ENCODE results near the gene PREX1.

Gene PREX1

DNA sequence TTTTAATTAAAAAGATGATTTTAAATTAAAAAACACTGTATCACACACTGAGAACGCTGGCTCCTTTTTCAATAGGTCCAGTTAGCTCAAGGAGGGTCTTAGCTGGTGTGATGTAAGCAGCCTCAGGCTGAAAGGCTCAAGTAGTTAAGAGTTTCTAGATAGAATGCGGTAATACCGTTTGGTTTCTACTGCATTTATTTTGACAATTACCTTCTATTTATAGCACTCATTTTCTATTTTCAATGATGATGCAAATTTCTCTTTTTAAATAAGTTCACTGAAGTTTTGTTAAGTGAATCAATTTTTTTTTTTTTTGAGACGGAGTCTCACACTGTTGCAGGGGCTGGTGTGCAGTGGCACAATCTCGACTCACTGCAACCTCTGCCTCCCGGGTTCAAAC, 87.1 kb downstream of the PREX1 start:
- no peaks in the 10 kb centered on the region for H3K4me1 ChIP-seq (ENCODE audit: insufficient read depth, low read length)
- H3K4me3 ChIP-seq (ENCODE audit: low read length): no peak overlapping the region
- no peaks in the 10 kb centered on the region for H3K36me3 ChIP-seq (ENCODE audit: insufficient read depth, low read depth, low read length)
- no peak overlapping the region for H3K27ac ChIP-seq (ENCODE audit: low read length)
- H3K9ac ChIP-seq (ENCODE audit: low read depth, low read length): no peak overlapping the region
- H3K27me3 ChIP-seq (ENCODE audit: insufficient read depth, low read length): no peaks in the 10 kb centered on the region
- H3K9me3 ChIP-seq (ENCODE audit: insufficient read depth, low read depth, low read length): no peaks in the 10 kb centered on the region

GRCh38 chr20:48740292-48740649, 87.5 kb downstream of the PREX1 start:
- Histone ChIP-seq H3K4me3 (ENCODE audit: low read length) (no peak overlapping the region), H3K9ac (ENCODE audit: low read depth, low read length) (no peak overlapping the region), H3K27ac (ENCODE audit: low read length) (no peak overlapping the region), H3K4me1 (ENCODE audit: insufficient read depth, low read length) (no peaks in the 10 kb centered on the region), H3K27me3 (ENCODE audit: insufficient read depth, low read length) (no peaks in the 10 kb centered on the region), H3K36me3 (ENCODE audit: insufficient read depth, low read depth, low read length) (no peaks in the 10 kb centered on the region), H3K9me3 (ENCODE audit: insufficient read depth, low read depth, low read length) (no peaks in the 10 kb centered on the region)

- Histone ChIP-seq H3K9ac (ENCODE audit: low read depth, low read length) (no peak overlapping the region), H3K9me3 (ENCODE audit: insufficient read depth, low read depth, low read length) (no peaks in the 10 kb centered on the region), H3K4me1 (ENCODE audit: insufficient read depth, low read length) (no peaks in the 10 kb centered on the region), H3K36me3 (ENCODE audit: insufficient read depth, low read depth, low read length) (no peaks in the 10 kb centered on the region), H3K4me3 (ENCODE audit: low read length) (no peak overlapping the region), H3K27ac (ENCODE audit: low read length) (no peak overlapping the region), H3K27me3 (ENCODE audit: insufficient read depth, low read length) (no peaks in the 10 kb centered on the region)
Measured at GRCh38 chr20:48739395-48740291, 88.2 kb downstream of the PREX1 start.

DNA sequence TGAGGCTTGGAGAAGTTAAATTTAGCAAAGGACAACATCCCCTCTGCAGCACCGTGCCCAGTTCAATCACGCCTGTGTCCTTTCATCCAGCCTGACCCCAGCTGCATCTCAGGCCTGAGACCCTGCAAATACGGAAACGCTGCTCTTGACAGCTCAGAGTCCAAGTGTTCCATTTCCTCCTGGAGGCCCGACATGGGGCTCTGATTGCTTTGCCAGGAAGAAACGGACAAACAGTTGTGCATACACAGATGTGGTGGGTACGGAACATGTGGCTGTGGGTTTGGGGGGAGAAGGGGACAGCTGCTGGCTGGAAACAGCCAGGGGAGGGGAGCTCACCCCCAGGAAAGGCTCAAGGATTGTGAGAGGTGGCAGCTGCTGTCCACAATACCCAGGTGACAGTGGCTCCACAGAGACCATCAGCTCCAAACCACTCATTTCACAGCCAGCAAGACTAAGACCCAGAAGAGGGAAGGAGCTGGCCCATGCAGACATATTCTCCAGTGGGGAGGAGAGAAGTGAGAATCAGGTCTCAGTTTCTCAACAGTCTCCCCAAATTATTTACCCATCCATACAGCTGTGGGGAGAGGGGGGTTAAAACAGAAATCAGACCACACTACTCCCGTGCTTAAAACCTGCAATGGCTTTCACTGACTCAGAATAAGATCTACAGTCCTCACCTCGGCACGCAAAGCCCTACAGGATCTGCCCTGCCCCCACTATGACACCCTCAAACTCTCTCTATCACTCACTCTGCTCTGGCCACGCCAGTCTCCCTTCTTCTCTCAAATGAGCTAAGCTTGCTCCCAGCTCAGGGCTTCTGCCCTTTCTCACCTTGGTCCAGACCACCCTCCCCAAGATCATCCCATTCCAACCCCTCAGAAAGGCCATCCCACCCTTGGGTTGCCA, 89.1 kb downstream of the PREX1 start:
- H3K4me1 ChIP-seq (ENCODE audit: insufficient read depth, low read length): no peaks in the 10 kb centered on the region
- H3K9ac ChIP-seq (ENCODE audit: low read depth, low read length): no peak overlapping the region
- H3K27me3 ChIP-seq (ENCODE audit: insufficient read depth, low read length): no peaks in the 10 kb centered on the region
- no peak overlapping the region for H3K4me3 ChIP-seq (ENCODE audit: low read length)
- no peaks in the 10 kb centered on the region for H3K9me3 ChIP-seq (ENCODE audit: insufficient read depth, low read depth, low read length)
- no peak overlapping the region for H3K27ac ChIP-seq (ENCODE audit: low read length)
- H3K36me3 ChIP-seq (ENCODE audit: insufficient read depth, low read depth, low read length): no peaks in the 10 kb centered on the region

DNA sequence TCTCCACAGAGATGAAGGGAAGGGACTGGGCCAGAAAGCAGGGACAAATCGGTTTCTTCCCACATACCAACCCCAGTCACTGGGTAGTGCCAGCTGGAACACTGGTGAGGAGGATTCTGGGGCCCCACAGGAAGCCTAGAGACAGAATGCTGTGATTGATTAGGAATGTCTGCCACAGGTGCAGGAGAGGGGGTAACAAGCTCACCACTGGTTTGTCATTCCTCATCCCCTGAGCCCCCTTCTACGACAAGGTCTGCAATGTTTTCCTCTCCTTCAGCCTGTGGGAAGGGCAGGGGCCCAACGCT, 89.8 kb downstream of the PREX1 start:
- H3K4me1 ChIP-seq (ENCODE audit: insufficient read depth, low read length): no peaks in the 10 kb centered on the region
- H3K4me3 ChIP-seq (ENCODE audit: low read length): no peak overlapping the region
- no peak overlapping the region for H3K9ac ChIP-seq (ENCODE audit: low read depth, low read length)
- H3K27ac ChIP-seq (ENCODE audit: low read length): no peak overlapping the region
- no peaks in the 10 kb centered on the region for H3K9me3 ChIP-seq (ENCODE audit: insufficient read depth, low read depth, low read length)
- H3K27me3 ChIP-seq (ENCODE audit: insufficient read depth, low read length): no peaks in the 10 kb centered on the region
- no peaks in the 10 kb centered on the region for H3K36me3 ChIP-seq (ENCODE audit: insufficient read depth, low read depth, low read length)

DNA sequence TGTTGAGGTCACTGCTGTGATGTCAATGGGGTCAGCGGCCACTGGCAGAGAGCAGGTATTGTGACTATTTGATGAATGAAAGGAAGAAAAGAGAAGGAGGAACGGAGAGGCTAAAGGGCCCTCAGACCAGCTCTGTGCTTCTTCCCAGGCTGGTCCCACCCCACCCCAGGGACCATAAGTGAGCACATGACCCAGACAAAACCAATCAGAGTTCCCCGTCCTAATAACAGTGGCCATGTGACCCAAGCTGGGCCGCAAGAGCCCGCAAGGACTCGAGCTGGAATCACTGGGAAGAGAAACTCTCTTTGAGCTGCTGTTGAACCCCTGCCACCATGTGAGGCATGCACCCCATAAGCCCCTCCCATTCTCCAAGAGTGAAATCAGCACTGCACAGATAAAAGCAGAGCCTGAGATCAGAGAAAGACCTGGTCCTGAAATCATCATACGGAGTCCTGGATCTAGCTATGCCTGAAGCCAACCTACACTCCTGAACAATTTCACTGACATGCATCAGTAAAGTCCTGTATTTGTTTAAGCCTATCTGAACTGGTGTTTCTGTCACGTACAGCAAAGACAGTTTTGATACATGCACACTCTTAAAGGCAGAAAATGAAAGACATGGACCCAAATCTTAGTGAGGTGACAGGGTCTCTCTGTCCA, 90.2 kb downstream of the PREX1 start:
- no peaks in the 10 kb centered on the region for H3K4me1 ChIP-seq (ENCODE audit: insufficient read depth, low read length)
- no peaks in the 10 kb centered on the region for H3K27me3 ChIP-seq (ENCODE audit: insufficient read depth, low read length)
- H3K4me3 ChIP-seq (ENCODE audit: low read length): no peak overlapping the region
- no peaks in the 10 kb centered on the region for H3K36me3 ChIP-seq (ENCODE audit: insufficient read depth, low read depth, low read length)
- H3K27ac ChIP-seq (ENCODE audit: low read length): no peak overlapping the region
- H3K9me3 ChIP-seq (ENCODE audit: insufficient read depth, low read depth, low read length): no peaks in the 10 kb centered on the region
- no peak overlapping the region for H3K9ac ChIP-seq (ENCODE audit: low read depth, low read length)

GRCh38 chr20:48736636-48737035, 91.2 kb downstream of the PREX1 start:
- H3K9ac ChIP-seq (ENCODE audit: low read depth, low read length): no peak overlapping the region
- no peaks in the 10 kb centered on the region for H3K9me3 ChIP-seq (ENCODE audit: insufficient read depth, low read depth, low read length)
- H3K27ac ChIP-seq (ENCODE audit: low read length): no peak overlapping the region
- no peaks in the 10 kb centered on the region for H3K27me3 ChIP-seq (ENCODE audit: insufficient read depth, low read length)
- H3K4me1 ChIP-seq (ENCODE audit: insufficient read depth, low read length): no peaks in the 10 kb centered on the region
- no peaks in the 10 kb centered on the region for H3K36me3 ChIP-seq (ENCODE audit: insufficient read depth, low read depth, low read length)
- no peak overlapping the region for H3K4me3 ChIP-seq (ENCODE audit: low read length)

DNA sequence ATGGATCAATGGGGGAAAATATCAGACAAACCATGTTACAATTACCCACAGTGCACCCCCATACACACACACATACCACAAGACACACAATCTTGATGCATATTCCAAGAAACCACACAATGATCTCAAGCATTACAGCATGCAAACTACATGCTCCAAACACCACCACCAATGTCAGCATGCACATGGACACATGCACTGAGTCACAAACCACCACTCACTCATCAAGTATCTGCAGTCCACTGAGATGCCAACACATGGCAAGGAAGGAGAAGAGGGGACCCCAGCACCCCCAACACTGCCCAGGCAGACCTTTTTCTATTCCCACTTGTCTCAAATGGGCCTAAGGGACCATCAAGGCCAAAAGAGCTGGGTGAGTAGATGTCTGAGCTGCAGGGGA, 91.6 kb downstream of the PREX1 start:
- Histone ChIP-seq H3K9ac (ENCODE audit: low read depth, low read length) (no peak overlapping the region), H3K9me3 (ENCODE audit: insufficient read depth, low read depth, low read length) (no peaks in the 10 kb centered on the region), H3K4me1 (ENCODE audit: insufficient read depth, low read length) (no peaks in the 10 kb centered on the region), H3K27ac (ENCODE audit: low read length) (no peak overlapping the region), H3K4me3 (ENCODE audit: low read length) (no peak overlapping the region), H3K27me3 (ENCODE audit: insufficient read depth, low read length) (no peaks in the 10 kb centered on the region), H3K36me3 (ENCODE audit: insufficient read depth, low read depth, low read length) (no peaks in the 10 kb centered on the region)

DNA sequence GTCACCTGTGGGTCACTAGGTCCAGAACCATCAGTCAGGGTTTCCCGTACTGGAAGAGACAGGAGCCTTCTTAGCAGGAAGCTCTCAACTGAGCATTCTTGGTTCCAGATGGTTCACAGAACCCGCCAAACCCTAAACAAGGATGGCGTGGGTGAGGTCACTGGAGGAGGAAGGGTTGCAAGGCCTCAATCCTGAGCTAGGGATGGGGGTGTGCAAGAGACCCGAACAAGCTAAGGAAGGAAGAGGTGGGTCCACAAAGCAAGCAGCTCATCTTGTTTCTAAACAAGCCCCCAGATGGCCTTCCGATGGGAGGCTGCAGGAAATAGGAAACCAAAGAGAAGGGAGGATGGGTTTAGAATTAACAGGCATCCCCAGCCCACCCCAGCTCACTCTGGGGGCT, 92.7 kb downstream of the PREX1 start:
- Histone ChIP-seq H3K4me3 (ENCODE audit: low read length) (no peak overlapping the region), H3K27me3 (ENCODE audit: insufficient read depth, low read length) (no peaks in the 10 kb centered on the region), H3K36me3 (ENCODE audit: insufficient read depth, low read depth, low read length) (no peaks in the 10 kb centered on the region), H3K9ac (ENCODE audit: low read depth, low read length) (no peak overlapping the region), H3K27ac (ENCODE audit: low read length) (no peak overlapping the region), H3K4me1 (ENCODE audit: insufficient read depth, low read length) (no peaks in the 10 kb centered on the region; the same call in 1 of the 2 replicates), H3K9me3 (ENCODE audit: insufficient read depth, low read depth, low read length) (no peaks in the 10 kb centered on the region)

- H3K27me3 ChIP-seq (ENCODE audit: insufficient read depth, low read length): no peaks in the 10 kb centered on the region
- no peak overlapping the region for H3K4me3 ChIP-seq (ENCODE audit: low read length)
- no peaks in the 10 kb centered on the region for H3K9me3 ChIP-seq (ENCODE audit: insufficient read depth, low read depth, low read length)
- H3K27ac ChIP-seq (ENCODE audit: low read length): no peak overlapping the region
- H3K9ac ChIP-seq (ENCODE audit: low read depth, low read length): no peak overlapping the region
- no peaks in the 10 kb centered on the region; the same call in 1 of the 2 replicates for H3K4me1 ChIP-seq (ENCODE audit: insufficient read depth, low read length)
- no peaks in the 10 kb centered on the region for H3K36me3 ChIP-seq (ENCODE audit: insufficient read depth, low read depth, low read length)
Measured at GRCh38 chr20:48734104-48734749, 93.6 kb downstream of the PREX1 start.

GRCh38 chr20:48733296-48733790, 94.5 kb downstream of the PREX1 start:
- no peak overlapping the region for H3K9ac ChIP-seq (ENCODE audit: low read depth, low read length)
- H3K4me1 ChIP-seq (ENCODE audit: insufficient read depth, low read length): no peaks in the 10 kb centered on the region; the same call in 1 of the 2 replicates
- H3K4me3 ChIP-seq (ENCODE audit: low read length): no peak overlapping the region
- H3K27me3 ChIP-seq (ENCODE audit: insufficient read depth, low read length): no peaks in the 10 kb centered on the region
- H3K9me3 ChIP-seq (ENCODE audit: insufficient read depth, low read depth, low read length): no peaks in the 10 kb centered on the region
- H3K36me3 ChIP-seq (ENCODE audit: insufficient read depth, low read depth, low read length): no peaks in the 10 kb centered on the region
- H3K27ac ChIP-seq (ENCODE audit: low read length): no peak overlapping the region
